Activated T-helper 2 cell treated with anti-CD3 and anti-CD28 coated beads, Interferon-gamma antibody, Interleukin-2, Interleukin-4, amounts not matched to agents 10 μg/mL and 5 μg/mL and 100 μg/mL, durations not matched to agents 14 hours and 24 hours and 36 hours (primary cell): ENCODE results near the gene C14orf132. TPM values are rescaled to one million over a fixed set of nuclear protein-coding genes. Genes with fewer than 3 reads are reported as not detected.
"Not testable (repeated sequence)": the region's sequence is repeated elsewhere in the genome, so short reads cannot be mapped to it uniquely, and the experiment has no call there.

ENCODE experiments used
- DNase-seq: peaks from one replicate; pipeline ENCODE4 v3.0.0; 2021; ENCODE audit warnings: low spot score
- H3K27ac Mint-ChIP-seq: one replicate; pipeline ENCODE4 v1.8.0; 2021; ENCODE audit warnings: mixed read lengths
- H3K27me3 Mint-ChIP-seq: one replicate; pipeline ENCODE4 v1.8.0; 2021; ENCODE audit warnings: low read depth, mixed read lengths
- H3K36me3 Mint-ChIP-seq: one replicate; pipeline ENCODE4 v1.8.0; 2021; ENCODE audit warnings: low read depth, mixed read lengths
- H3K4me1 Mint-ChIP-seq: one replicate; pipeline ENCODE4 v1.8.0; 2021; ENCODE audit warnings: low read depth, mixed read lengths
- H3K4me3 Mint-ChIP-seq: one replicate; pipeline ENCODE4 v1.8.0; 2021; ENCODE audit warnings: low read depth, mild to moderate bottlenecking, moderate library complexity, mixed read lengths
- H3K9me3 Mint-ChIP-seq: one replicate; pipeline ENCODE4 v1.8.0; 2021; ENCODE audit warnings: mixed read lengths
- intact Hi-C: fragments of 100-400 bp; cut with micrococcal nuclease; formaldehyde crosslinking; loops from one replicate; pipeline ENCODE4 v1.15.1; 2023
- total RNA-seq: library from RNA; stranded (reverse); gene quantifications from 2 replicates; pipeline ENCODE4 v1.2.3, GENCODE V29; 2022

The C14orf132 gene
- total RNA-seq, 1 donor from 2014 or later: 1.6 TPM

DNA sequence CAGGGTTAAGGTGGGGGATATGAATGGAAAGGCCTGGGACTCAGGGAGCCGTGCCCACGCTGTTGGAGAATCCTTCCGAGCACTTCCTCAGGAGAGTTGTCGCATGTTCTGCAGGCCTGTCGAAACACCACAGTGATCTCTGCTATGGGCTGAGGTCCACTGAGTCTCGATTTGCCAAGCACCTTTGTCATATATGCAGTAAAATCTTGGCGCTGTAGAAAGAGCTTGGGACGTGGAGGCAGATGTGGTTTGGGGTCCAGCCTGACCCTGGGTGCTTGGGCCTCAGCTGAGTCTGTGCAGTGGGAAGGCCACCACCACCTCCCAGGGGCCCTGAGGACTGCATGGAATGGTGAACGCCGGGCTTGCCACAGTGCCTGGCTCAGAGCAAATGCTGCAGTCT lies 32.9 kb downstream of the C14orf132 start:
- Mint-ChIP-seq H3K36me3 (no peaks in the 10 kb centered on the region), H3K27ac (no peak overlapping the region), H3K9me3 (no peaks in the 10 kb centered on the region), H3K4me3 (no peak overlapping the region), H3K4me1 (no peaks in the 10 kb centered on the region), H3K27me3 (peaks cover 4% of the 10 kb centered on the region)
- intact Hi-C loops: no loop called here
- DNase-seq: no peak

DNA sequence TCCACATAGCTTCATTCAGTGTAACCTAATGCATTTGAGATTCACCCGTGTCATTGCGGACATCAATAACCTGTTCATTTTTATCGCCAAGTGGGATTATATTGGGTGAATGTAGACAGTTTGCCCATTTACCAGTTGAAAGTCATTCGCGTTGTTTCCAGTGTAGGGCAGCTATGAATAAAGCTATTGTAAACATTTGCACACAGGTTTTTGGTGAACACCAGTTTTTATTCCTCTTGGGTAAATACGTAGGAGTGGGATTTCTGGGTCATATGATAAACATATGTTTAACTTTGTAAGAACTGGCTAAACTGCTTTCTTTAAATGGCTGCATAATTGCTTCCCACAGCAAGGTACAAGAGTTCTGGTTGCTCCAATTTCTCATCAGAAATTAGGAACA lies 33.6 kb downstream of the C14orf132 start:
- H3K4me3 Mint-ChIP-seq: no peak overlapping the region
- no peak for DNase-seq
- H3K27ac Mint-ChIP-seq: no peak overlapping the region
- H3K27me3 Mint-ChIP-seq: peaks cover 4% of the 10 kb centered on the region
- no peaks in the 10 kb centered on the region for H3K9me3 Mint-ChIP-seq
- intact Hi-C loops: no loop called here
- no peaks in the 10 kb centered on the region for H3K36me3 Mint-ChIP-seq
- no peaks in the 10 kb centered on the region for H3K4me1 Mint-ChIP-seq

DNA sequence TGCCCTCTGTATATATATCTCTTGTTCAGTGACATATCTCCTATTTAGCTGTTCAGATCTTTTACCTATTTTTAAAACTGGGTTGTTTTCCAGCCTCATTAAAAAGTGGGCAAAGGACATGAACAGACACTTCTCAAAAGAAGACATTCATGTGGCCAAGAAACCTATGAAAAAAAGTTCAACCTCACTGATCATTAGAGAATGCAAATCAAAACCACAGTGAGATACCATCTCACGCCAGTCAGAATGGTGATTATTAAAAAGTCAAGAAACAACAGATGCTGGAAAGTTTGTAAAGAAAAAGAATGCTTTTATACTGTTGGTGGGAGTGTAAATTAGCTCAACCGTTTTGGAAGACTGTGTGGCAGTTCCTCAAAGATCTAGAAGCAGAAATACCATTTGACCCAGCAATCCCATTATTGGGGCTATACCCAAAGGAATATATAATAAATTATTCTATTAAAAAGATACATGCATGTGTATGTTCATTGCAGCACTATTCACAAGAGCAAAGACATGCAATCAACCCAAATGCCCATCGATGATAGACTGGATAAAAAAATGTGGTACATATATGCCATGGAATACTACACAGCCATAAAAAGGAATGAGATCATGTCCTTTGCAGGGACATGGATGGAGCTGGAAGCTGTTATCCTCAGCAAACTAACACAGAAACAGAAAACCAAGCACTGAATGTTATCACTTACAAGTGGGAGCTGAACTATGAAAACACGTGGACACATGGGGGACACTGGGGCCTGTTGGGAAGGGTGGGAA lies 34.3 kb downstream of the C14orf132 start:
- H3K27me3 Mint-ChIP-seq, intact Hi-C loops, H3K9me3 Mint-ChIP-seq, DNase-seq, H3K36me3 Mint-ChIP-seq, H3K4me3 Mint-ChIP-seq, H3K4me1 Mint-ChIP-seq, H3K27ac Mint-ChIP-seq: not testable (repeated sequence)

DNA sequence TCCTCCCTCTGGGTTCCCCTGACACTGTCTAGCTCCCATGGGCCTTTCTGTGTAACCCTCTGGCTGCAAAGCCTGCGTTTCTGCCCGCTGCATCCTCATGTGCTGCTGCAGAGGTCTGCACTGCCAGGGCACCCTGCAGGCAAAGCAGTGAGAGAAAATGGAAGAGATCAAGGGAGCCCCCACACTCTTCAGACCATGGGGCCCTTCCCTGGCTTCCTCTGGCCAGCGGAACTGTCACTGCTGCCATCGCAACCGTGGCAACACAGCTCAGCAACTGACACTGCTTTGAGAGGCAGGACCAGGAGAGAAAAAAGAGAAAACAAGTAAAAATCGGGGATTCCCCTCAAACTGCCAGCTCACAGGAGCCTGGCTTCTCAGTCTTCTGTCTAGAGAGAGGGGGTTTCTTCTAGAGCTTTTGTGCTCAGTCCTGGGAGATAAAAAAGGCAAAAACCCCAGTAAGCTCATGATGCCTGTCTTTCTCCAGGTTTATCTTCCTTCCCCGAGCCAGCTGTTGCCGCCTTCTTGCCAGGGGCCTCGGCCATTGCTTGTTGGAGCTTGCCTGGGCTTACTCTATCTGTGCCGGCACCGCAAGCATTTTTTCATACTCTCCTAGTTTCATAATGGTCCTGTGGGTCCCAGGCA lies 38.9 kb downstream of the C14orf132 start:
- no peak for DNase-seq
- Mint-ChIP-seq H3K27ac (no peak overlapping the region), H3K36me3 (no peaks in the 10 kb centered on the region), H3K4me3 (no peak overlapping the region), H3K27me3 (peaks cover 4% of the 10 kb centered on the region), H3K4me1 (peaks cover 4% of the 10 kb centered on the region), H3K9me3 (no peaks in the 10 kb centered on the region)
- intact Hi-C loops: no loop called here

DNA sequence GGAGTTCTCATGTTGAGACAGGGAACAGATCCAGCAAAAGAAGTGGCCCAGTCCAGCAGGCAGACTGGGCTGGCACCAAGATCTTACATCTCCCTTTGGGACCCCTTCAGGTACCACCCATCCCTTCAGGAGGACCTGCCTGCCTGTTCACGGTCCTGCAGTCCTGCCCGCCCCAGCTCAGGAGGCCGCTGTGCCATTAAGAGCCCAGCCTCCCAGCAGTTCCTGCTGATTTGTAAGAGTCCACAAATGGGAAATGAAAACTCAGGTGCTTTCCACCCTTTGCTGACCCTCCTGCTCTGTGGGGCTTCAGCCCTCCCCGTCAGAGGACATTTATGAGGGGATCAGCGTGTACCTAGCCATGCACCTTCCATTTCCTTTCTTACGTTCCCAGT lies 39.5 kb downstream of the C14orf132 start:
- intact Hi-C loops: no loop called here
- peaks cover 4% of the 10 kb centered on the region for H3K27me3 Mint-ChIP-seq
- H3K9me3 Mint-ChIP-seq: no peaks in the 10 kb centered on the region
- no peak overlapping the region for H3K27ac Mint-ChIP-seq
- no peak overlapping the region for H3K4me3 Mint-ChIP-seq
- H3K4me1 Mint-ChIP-seq: peaks cover 4% of the 10 kb centered on the region
- DNase-seq: no peak
- no peaks in the 10 kb centered on the region for H3K36me3 Mint-ChIP-seq

DNA sequence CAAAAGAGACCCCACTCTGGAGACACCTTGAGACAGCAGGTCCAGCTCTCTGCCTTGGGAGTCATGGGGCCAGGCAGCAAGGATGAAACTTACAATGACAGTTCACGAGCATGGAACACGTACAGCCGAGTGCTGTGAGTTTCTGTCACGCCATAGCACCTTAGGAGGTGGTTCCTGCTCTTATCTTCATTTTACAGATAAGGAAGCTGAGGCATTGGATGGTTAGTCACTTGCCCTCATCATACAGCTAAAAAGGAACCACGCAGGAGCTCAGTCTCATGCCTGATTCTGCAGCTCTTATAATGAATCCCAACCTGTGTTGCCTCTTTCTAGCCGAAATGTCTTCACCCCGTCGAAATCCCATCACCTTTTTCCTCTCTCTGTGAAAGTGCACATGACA lies 39.9 kb downstream of the C14orf132 start:
- no peak overlapping the region for H3K27ac Mint-ChIP-seq
- H3K27me3 Mint-ChIP-seq: peaks cover 4% of the 10 kb centered on the region
- no peak overlapping the region for H3K4me3 Mint-ChIP-seq
- no peak for DNase-seq
- intact Hi-C loops: no loop called here
- H3K4me1 Mint-ChIP-seq: peaks cover 4% of the 10 kb centered on the region
- H3K36me3 Mint-ChIP-seq: no peaks in the 10 kb centered on the region
- H3K9me3 Mint-ChIP-seq: no peaks in the 10 kb centered on the region

DNA sequence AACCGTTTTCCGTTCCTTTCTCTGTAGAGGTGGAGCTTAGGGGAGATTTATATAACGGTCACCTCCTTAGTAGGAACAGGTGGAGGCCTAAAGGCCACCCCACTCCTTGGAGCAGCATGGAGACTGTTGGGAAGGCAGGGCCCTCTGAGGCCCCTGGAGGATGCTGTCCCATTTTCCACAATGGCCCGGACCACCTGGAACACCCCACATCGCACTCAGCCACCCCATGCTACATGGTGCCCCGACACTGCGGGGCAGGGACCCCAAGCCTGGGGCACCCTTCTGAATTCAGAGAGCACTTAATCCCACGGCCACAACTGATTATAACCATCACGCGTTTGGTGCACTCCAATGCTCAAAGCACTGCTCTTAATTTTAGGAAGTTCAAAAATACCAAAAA lies 41.4 kb downstream of the C14orf132 start:
- Mint-ChIP-seq H3K4me3 (no peak overlapping the region), H3K36me3 (no peaks in the 10 kb centered on the region), H3K27ac (no peak overlapping the region), H3K9me3 (no peaks in the 10 kb centered on the region), H3K27me3 (peaks cover 1% of the 10 kb centered on the region), H3K4me1 (peaks cover 4% of the 10 kb centered on the region)
- intact Hi-C loops: no loop called here
- no peak for DNase-seq

DNA sequence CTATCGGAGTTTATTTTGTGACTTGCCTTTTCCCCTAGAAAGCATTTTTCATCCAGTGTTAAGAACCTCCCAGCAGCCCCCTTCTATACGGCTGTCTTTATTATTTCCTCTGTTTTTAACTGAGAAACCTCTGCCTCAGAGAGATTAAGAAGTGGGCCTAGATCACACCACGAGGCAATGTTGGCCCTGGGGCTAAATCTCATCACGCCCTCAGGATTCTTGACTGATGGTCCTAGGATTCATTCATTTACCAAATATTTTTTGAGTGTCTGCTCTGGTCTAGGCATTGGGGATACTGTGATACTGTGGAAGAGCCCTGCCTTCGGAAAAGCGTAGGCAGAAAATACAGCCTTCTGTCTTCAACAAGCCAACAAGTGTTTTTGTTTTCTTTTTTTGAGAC lies 42.1 kb downstream of the C14orf132 start:
- H3K27me3 Mint-ChIP-seq: no peaks in the 10 kb centered on the region
- intact Hi-C loops: no loop called here
- no peaks in the 10 kb centered on the region for H3K36me3 Mint-ChIP-seq
- peaks cover 4% of the 10 kb centered on the region for H3K4me1 Mint-ChIP-seq
- no peak for DNase-seq
- H3K9me3 Mint-ChIP-seq: no peaks in the 10 kb centered on the region
- H3K27ac Mint-ChIP-seq: no peak overlapping the region
- H3K4me3 Mint-ChIP-seq: no peak overlapping the region

DNA sequence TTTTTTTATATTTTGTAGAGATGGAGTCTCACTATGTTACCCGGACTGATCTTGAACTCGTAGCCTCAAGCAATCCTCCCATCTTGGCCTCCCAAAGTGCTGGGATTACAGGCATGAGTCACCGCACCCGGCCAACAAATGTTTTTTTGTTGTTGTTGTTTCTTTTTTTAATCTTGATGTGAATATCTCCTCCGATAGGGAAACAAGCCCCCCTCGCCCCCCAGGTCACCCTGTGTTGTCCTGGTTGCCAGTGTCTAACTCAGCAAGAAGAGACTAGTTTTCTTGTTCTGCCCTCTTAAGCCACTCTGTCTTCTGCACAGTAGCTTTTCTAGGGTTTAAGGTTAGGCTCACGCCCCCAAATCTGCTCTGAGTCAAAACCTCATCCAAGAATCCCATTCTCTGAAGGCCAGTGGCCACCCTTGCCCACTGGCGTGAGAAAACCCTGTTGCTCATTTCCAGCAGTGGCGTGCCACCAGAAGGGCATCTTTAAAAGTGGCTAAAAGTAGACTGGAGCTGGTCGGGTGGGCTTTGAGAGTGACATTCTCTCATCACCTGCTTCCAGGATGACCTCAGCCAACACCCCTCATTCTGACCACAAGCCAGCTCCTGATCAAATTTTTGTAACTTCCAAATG lies 42.7 kb downstream of the C14orf132 start:
- no peak overlapping the region for H3K27ac Mint-ChIP-seq
- intact Hi-C loops: no loop called here
- no peak for DNase-seq
- no peak overlapping the region for H3K4me3 Mint-ChIP-seq
- no peaks in the 10 kb centered on the region for H3K36me3 Mint-ChIP-seq
- no peaks in the 10 kb centered on the region for H3K9me3 Mint-ChIP-seq
- H3K4me1 Mint-ChIP-seq: peaks cover 4% of the 10 kb centered on the region
- no peaks in the 10 kb centered on the region for H3K27me3 Mint-ChIP-seq

DNA sequence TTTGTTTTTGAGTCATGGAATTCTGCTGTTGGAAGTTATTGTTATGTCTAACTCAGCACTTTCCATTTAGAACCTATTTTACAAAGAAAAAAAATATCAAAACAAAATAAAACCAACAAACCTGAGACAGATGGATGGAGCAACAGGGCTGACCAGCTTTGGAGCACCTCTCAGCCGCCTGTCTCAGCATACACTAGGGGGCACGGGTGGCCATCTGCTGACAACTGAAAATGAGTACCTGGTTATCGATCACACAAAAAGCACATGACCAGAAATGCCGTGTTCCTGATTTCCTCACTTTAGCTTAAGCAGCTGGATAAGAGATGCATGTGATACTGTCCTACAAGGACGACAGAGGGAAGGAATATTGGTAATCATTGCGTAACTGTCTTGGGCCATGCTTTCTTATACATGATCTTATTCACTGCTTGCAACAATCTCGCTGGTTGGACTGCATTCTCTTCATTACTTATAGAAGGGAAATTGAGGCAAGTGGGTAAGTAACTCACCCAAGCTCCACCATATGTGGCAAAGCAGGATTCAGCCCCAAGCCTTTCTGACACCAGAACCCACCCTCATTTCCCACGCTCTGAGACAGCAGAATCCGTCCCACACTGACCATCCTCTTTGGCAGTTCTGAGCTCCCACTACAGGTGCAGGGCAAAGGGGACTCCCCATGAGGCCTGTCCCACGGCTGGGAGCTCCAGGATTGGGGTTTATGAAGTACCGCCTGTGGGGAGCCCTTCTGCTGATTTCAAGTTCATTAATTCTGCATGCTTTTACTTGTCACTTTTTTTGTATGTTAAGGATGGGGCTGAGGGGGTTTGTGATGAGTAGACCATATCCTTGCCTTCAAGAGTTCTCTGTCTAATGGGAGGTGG lies 43.5 kb downstream of the C14orf132 start:
- intact Hi-C loops: no loop called here
- DNase-seq: no peak
- Mint-ChIP-seq H3K4me3 (no peak overlapping the region), H3K36me3 (no peaks in the 10 kb centered on the region), H3K4me1 (peaks cover 4% of the 10 kb centered on the region), H3K27me3 (no peaks in the 10 kb centered on the region), H3K27ac (no peak overlapping the region), H3K9me3 (no peaks in the 10 kb centered on the region)

DNA sequence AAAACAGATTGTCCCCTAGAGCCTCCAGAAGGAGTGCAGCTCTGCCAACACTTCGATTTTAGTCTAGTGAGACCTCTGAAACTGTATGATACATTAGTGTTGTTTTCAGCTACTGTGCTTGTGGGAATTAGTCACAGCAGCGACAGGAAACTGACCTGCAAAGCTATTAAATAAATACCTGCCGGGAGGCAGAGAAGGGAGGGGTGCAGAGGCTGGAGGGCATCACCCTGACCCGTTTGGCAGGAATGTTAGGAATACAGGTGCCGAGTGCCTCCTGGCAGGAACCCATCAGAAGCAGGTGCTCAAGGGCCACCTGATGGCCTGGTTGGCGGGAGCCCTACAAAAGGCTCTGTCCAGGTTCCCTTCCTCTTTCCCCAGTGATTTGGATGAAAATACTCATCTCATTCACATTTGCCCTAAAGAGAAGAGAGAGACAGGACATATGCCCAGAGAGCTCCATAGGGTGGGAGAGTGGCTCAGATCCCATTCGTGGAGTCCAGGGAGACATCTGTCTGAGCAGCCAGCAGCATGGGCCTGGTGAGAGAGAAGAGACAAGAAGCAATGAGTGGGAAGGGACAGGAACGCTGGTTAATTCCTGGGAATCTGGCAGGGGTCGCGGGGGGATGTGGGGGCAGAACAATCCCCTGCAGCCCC lies 44.6 kb downstream of the C14orf132 start:
- Mint-ChIP-seq H3K4me1 (peaks cover 4% of the 10 kb centered on the region), H3K4me3 (no peak overlapping the region), H3K36me3 (no peaks in the 10 kb centered on the region), H3K27me3 (no peaks in the 10 kb centered on the region), H3K9me3 (no peaks in the 10 kb centered on the region), H3K27ac (no peak overlapping the region)
- intact Hi-C loops: no loop called here
- DNase-seq: no peak

DNA sequence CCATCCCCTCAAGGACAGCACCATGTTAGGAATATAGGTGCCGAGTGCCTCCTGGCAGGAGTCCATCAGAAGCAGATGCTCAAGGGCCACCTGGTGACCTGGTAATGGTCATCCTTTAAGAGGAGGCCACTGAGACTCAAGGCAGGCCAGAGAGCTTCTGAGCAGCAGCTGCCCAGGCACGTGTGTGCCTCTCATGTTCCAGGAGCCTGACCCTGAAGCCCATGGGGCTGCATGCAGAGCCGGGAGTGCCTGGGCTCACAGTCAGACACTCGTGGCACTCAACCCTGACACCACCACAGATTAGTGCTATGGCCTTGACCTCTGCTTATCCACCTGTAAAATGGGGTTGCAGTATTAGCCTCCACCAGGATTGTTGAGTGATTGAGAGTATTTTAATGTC lies 45.6 kb downstream of the C14orf132 start:
- Mint-ChIP-seq H3K9me3 (no peaks in the 10 kb centered on the region), H3K27me3 (no peaks in the 10 kb centered on the region), H3K36me3 (no peaks in the 10 kb centered on the region), H3K4me1 (no peaks in the 10 kb centered on the region), H3K27ac (no peak overlapping the region), H3K4me3 (no peak overlapping the region)
- DNase-seq: no peak
- intact Hi-C loops: no loop called here
